Eye (tissue), 1 donor: Measurements from ENCODE around the gene ABL1.
"Not testable (repeated sequence)": the region's sequence is repeated elsewhere in the genome, so short reads cannot be mapped to it uniquely, and the experiment has no call there.

Experiments used
- DNase-seq: peaks from one replicate; pipeline ENCODE4 v3.0.0-alpha.2; 2015

The ABL1 gene

GRCh38 chr9:130834371-130835336 is at the start of gene ABL1:
ABL1 (plus strand) TSS chr9:130835254; CDS start chr9:130835447, 193 bp downstream.
- DNase-seq = peak; percentile 92

DNA sequence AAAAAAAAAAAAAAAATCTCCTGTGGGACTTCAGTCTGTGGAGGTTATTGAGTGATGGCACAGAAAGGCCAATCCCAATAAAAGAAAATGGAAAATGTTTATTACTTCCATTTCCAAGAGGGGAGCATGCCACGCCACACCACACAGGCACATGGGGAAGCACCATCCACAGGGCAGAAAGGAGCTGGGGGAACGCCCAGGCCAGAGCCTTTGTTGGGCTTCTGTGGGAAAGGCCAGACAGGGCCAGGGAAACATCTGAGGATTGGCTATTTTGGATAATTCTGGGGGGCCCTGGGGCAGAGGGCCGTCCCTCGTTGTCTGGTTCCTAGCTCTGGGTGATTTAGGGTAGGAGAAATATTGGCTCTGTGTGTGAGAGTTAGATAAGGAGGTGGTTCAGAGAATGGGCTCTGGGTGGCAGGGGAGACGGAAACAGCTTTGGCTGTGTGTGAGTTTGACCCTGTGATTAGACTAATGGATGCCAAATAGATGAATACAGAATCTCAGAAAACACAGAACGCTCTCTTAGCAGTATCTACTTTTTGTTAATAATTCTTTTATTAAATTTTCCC is 49.0 kb upstream of the ABL1 start:
- DNase-seq = no peak

DNA sequence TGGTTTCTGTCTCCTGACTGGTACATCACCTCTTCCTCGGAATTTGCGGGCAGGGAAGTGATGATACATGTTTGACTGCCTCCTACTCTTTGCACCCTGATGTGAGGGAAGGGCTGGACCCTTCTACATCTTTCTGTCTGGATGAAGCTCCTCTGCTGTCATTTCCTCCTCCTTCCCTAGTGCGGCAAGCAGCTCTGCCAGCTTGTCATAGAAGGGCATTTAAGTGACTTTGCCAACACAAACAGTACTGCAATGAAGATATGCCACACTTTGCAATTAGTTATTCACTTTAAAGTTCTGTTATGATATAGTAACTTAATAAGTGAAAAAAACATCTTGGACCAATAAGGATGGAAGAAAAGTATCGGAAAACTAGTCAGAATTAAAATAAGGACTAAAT is 48.5 kb upstream of the ABL1 start:
- no peak for DNase-seq

DNA sequence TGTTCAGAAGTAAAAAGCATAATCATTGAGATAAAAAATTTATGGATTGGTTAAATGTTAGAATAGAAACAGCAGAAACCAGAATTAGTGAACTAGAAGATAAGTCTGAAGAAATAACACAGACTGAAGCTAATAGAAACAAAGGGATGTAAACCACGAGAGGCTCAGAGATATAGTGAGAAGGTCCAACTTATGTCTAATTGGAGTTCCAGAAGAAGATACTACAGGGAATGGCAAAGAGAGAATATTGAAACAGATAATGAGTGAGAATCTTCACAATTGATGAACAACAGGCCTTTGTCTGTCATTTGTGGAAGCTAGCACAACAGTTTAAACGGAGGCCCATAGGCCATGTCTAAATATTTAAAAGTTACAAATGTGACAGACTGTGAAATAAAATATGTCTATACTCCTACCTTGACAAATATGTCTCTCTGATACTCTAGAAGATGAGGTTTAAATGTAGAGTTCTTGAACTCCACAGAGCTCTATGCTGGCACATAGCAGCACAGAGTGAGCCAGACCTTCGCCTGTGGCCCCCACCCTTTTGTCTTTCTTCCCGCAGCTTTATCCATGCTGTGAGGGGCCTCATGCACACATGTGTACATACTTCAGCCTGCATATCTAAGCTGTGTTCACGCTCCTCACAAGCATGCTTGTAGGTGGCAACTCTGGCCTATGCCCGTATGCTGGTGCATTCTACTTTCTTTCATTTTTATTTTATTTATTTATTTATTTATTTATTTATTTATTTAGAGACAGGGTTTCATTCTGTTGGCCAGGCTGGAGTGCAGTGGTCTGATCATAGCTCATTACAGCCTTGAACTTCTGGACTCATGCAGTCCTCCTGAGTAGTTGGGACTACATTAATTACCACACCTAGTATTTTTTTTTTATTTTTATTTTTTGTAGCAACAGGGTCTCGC is 45.0 kb upstream of the ABL1 start:
- no peak for DNase-seq

DNA sequence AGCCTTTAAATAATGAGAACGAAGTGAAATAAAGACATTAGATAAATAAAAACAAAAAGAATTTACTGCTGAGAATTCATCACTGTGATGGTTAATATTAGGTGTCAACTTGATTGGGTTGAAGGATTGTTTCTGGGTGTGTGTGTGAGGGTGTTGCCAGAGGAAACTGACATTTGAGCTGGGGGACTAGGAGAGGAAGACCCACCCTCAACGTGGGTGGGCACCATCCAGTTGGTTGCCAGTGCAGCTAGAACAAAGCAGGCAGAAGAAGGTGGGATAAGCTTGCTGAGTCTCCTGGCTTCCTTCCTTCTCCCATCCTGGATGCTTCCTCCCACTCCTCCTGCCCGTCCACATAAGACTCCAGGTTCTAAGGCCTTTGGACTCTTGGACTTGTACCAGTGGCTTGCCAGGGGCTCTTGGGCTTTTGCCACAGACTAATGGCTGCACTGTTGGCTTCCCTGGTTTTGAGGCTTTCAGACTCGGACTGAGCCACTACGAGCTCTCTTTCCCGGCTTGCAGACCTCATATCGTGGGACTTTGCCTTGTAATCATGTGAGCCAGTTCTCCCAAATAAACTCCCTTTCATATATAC is 43.7 kb upstream of the ABL1 start:
- no peak for DNase-seq

DNA sequence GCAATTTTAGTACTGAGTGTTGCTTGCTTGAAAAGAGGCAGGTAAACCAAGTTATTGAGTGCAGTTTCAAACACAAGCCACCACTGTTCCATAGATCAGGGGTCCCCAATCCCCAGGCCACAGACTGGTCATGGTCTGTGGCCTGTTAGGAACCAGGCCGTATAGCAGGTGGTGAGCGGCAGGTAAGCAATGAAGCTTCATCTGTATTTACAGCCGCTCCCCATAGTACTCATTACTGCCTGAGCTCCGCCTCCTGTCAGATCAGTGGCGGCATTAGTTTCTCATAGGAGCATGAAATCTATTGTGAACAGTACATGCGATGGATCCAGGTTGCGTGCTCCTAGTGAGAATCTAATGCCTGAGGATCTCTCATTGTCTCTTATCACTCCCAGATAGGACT is 41.5 kb upstream of the ABL1 start:
- no peak for DNase-seq

- not testable (repeated sequence) for DNase-seq
Observed at GRCh38 chr9:130794021-130794420, 41.0 kb upstream of the ABL1 start.

- DNase-seq = not testable (repeated sequence)
Observed at GRCh38 chr9:130794423-130794822, 40.6 kb upstream of the ABL1 start.

GRCh38 chr9:130794923-130795495 is 40.0 kb upstream of the ABL1 start:
- DNase-seq = no peak

DNA sequence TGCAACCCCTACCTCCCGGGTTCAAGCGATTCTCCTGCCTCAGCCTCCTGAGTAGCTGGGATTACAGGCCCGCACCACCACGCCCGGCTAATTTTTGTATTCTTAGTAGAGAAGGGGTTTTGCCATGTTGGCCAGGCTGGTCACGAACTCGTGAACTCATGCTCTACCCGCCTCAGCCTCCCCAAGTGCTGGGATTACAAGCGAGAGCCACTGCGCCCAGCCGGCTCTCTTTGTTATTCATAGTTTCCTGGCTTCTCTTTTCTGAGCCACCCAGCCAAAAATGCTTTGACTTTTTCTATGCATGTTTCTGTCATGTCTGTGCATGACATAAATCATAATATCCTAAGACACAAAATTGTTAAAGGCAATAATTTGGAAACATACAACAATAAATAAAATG is 31.9 kb upstream of the ABL1 start:
- not testable (repeated sequence) for DNase-seq

GRCh38 chr9:130805510-130806326 is 29.3 kb upstream of the ABL1 start:
- DNase-seq = no peak

DNA sequence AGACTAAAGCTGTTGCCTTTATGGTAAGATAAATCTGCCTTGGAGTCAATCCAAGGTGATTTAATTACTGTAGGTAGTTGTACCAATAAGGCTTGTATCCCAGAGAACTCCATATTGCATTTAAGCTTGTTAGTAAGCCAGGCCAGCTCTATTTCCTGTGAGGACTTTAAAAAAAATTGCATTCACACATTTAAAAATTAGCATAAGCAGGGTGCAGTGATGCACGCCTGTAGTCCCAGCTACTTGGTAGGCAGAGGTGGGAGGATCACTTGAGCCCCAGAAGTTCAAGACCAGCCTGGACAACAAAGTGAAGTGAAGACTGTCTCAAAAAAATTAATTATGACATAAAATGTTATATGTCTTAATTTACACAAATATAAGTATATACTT is 28.7 kb upstream of the ABL1 start:
- DNase-seq = no peak

DNA sequence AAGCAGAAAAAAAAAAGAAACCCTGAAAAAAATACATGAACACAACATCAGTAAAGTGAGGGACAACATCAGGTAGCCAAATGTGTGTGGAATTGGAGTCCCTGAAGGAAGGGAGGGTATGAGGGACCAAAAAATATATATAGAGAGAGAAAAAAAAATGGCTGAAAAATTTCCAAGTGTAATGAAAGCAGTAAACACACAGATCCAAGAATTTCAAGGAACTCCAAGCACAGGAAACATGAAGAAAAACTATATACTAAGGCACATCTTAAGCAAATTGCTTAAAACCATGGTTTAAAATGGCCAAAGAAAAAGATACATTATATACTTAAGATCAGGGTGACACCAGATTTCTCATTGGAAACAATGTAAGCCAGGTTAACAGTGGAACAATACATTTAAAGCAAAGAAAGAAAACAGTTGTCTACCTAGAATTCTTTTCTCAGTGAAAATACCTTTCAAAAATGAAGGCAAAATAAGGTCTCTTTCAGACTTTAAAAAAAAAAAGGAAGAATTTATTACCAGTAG is 24.4 kb upstream of the ABL1 start:
- no peak for DNase-seq

- DNase-seq = no peak
Observed at GRCh38 chr9:130815242-130815808, 19.7 kb upstream of the ABL1 start.

- no peak for DNase-seq
Observed at GRCh38 chr9:130817914-130818313, 17.1 kb upstream of the ABL1 start.

- DNase-seq = no peak
Observed at GRCh38 chr9:130820135-130820738, 14.8 kb upstream of the ABL1 start.

DNA sequence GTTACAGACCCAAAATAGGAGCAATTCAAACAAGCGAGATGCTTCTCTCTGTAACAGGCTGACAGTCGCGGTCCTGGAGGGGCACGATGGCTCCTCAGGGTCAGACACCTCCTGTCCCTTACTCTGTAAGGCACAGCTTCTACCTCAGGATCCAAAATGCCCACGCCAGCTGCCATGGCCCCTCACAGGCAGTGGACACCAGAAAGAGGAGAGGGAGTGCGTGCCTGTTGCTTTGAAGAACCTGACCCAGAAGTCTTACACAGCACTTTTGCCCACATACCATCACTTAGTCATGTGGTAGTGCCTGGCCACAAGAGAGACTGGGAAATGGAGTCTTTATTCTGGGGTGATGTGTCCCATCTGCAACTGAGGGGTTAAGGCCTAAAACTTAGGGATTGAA is 11.6 kb upstream of the ABL1 start:
- DNase-seq = no peak

DNA sequence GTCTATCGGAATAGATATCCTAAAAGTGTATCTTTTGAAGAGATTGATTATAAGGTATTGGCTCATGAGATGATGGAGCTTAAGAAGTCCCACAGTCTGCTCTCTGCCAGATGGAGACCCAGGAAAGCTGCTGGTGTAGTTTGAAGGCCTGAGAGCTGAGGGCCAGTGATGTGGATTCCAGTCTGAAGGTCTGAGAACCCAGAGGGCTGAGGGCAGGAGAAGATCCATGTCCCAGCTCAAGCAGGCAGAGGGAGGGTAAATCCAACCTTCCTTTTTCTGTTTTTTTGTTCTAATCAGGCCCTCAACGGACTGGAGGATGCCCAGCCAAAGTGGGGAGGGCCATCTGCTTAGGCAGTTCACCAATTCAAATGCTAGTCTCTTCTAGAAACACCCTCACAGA is 11.0 kb upstream of the ABL1 start:
- DNase-seq = no peak

GRCh38 chr9:130824643-130825350 is 10.3 kb upstream of the ABL1 start:
- peak; percentile 90 for DNase-seq

DNA sequence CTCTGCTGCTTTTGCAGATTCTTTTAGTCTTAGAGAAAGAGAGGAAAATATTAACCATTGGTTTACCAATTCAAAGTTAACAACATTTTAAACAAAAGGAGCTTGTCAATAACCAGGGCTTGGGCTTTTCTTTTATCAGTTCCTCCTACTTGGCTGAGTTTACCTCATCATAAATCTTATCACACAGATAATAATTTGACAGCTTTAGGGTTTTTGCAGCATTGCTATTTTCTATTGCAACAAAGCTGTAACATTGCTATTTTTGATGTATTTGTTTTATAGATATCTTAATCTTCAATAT is 9.8 kb upstream of the ABL1 start:
- no peak for DNase-seq
